ENCODE data around the gene PTPRM. TPM values are rescaled to one million over a fixed set of nuclear protein-coding genes. Genes with fewer than 3 reads are reported as not detected.

The PTPRM gene
- total and polyA plus RNA-seq, 2 donors (not counting 3 experiments of a cell fraction or from before 2014, with no cell fraction given) = 37.4 to 43.7 TPM

- Histone ChIP-seq H3K4me1 (ENCODE audit: control insufficient read depth, extremely low read depth, insufficient read depth, low read length) (peaks cover 3% of the 10 kb centered on the region), H3K4me2 (ENCODE audit: insufficient read depth, low read length) (no peak overlapping the region), H3K36me3 (ENCODE audit: control insufficient read depth in 2 of 2, extremely low read depth in 1 of 2, insufficient read depth in 2 of 2, low read length in 2 of 2) (no peaks in the 10 kb centered on the region), H3K4me3 (replicated peaks in 1 of 3; ENCODE audit: insufficient read depth in 1 of 3, low read depth in 1 of 3, low read length in 3 of 3) (no peak overlapping the region), H3K79me2 (ENCODE audit: control insufficient read depth, insufficient read depth, low read length) (no peaks in the 10 kb centered on the region), H2AFZ (ENCODE audit: low read depth, low read length) (peak overlapping the region; percentile 29), H3K27me3 (ENCODE audit: control insufficient read depth in 2 of 2, insufficient read depth in 2 of 2, low read length in 2 of 2) (no peaks in the 10 kb centered on the region), H4K20me1 (replicated peaks; ENCODE audit: control insufficient read depth, extremely low read depth, insufficient read depth, low read length) (no peaks in the 10 kb centered on the region), H3K9me3 (replicated peaks; ENCODE audit: control insufficient read depth, insufficient read depth, low read length) (no peaks in the 10 kb centered on the region), H3K9ac (replicated peaks; ENCODE audit: extremely low read depth, insufficient read depth, low read length) (no peak overlapping the region), H3K27ac (ENCODE audit: insufficient read depth, low read depth, low read length) (no peak overlapping the region), H3K9me1 (replicated peaks; ENCODE audit: control insufficient read depth, extremely low read depth, insufficient read depth, low read length) (no peaks in the 10 kb centered on the region)
- TF ChIP-seq EZH2 (IDR thresholded peaks at IDR 0.05; ENCODE audit: borderline replicate concordance, low read depth, low read length, severe bottlenecking) = no peak
- TF ChIP-seq FOS (IDR thresholded peaks at IDR 0.05; ENCODE audit: borderline replicate concordance, insufficient read depth, low read length) = no peak
- TF ChIP-seq POLR2AphosphoS5 (IDR thresholded peaks at IDR 0.05; ENCODE audit: insufficient read depth, low read depth, low read length) = no peak
- TF ChIP-seq POLR2A (IDR thresholded peaks at IDR 0.05; ENCODE audit: low read depth, low read length) = no peak
- TF ChIP-seq GATA2 (IDR thresholded peaks at IDR 0.05; ENCODE audit: insufficient read depth, insufficient read length, low read depth, low read length) = no peak
- no peak for TF ChIP-seq CTCF (IDR thresholded peaks at IDR 0.05; ENCODE audit: extremely low read depth in 1 of 2, insufficient read depth in 1 of 2, low read depth in 1 of 2, low read length in 2 of 2)
- dilution Hi-C loops (cut with MboI; ENCODE audit: extremely low pct_ligation_motif_present, low sequenced_read_pairs) = no loop called here
- ChIA-PET CTCF (no interaction called here), POLR2A (no interaction called here)
- no peak for DNase-seq (ENCODE audit: low read depth, low spot score)
- no peak for FAIRE-seq
- BruUV-seq (replicated peaks) = no TSS peak
- intact Hi-C loops (cut with micrococcal nuclease) = no loop called here
Measured at GRCh38 chr18:8034674-8035073, 467.6 kb downstream of the PTPRM start.

- no peaks in the 10 kb centered on the region for H3K79me2 ChIP-seq (ENCODE audit: control insufficient read depth, insufficient read depth, low read length)
- H3K9me1 ChIP-seq (replicated peaks; ENCODE audit: control insufficient read depth, extremely low read depth, insufficient read depth, low read length) = no peaks in the 10 kb centered on the region
- intact Hi-C loops (cut with micrococcal nuclease) = no loop called here
- dilution Hi-C loops (cut with MboI; ENCODE audit: extremely low pct_ligation_motif_present, low sequenced_read_pairs) = no loop called here
- no peak overlapping the region for H3K4me2 ChIP-seq (ENCODE audit: insufficient read depth, low read length)
- no peaks in the 10 kb centered on the region for H3K36me3 ChIP-seq (ENCODE audit: control insufficient read depth in 2 of 2, extremely low read depth in 1 of 2, insufficient read depth in 2 of 2, low read length in 2 of 2)
- H3K27me3 ChIP-seq (ENCODE audit: control insufficient read depth in 2 of 2, insufficient read depth in 2 of 2, low read length in 2 of 2) = no peaks in the 10 kb centered on the region
- POLR2A ChIA-PET = no interaction called here
- no TSS peak for BruUV-seq (replicated peaks)
- CTCF ChIA-PET = no interaction called here
- H3K4me1 ChIP-seq (ENCODE audit: control insufficient read depth, extremely low read depth, insufficient read depth, low read length) = peaks cover 3% of the 10 kb centered on the region
- no peak overlapping the region for H3K9ac ChIP-seq (replicated peaks; ENCODE audit: extremely low read depth, insufficient read depth, low read length)
- no peak overlapping the region for H2AFZ ChIP-seq (ENCODE audit: low read depth, low read length)
- no peaks in the 10 kb centered on the region for H4K20me1 ChIP-seq (replicated peaks; ENCODE audit: control insufficient read depth, extremely low read depth, insufficient read depth, low read length)
- DNase-seq (ENCODE audit: low read depth, low spot score) (no peak), FAIRE-seq (no peak)
- H3K27ac ChIP-seq (ENCODE audit: insufficient read depth, low read depth, low read length) = no peak overlapping the region
- H3K9me3 ChIP-seq (replicated peaks; ENCODE audit: control insufficient read depth, insufficient read depth, low read length) = no peaks in the 10 kb centered on the region
- H3K4me3 ChIP-seq (replicated peaks in 1 of 3; ENCODE audit: insufficient read depth in 1 of 3, low read depth in 1 of 3, low read length in 3 of 3) = no peak overlapping the region
- TF ChIP-seq JUN (IDR thresholded peaks at IDR 0.05; ENCODE audit: borderline replicate concordance, insufficient read depth, insufficient read length, low read depth) (no peak), CTCF (IDR thresholded peaks at IDR 0.05; ENCODE audit: extremely low read depth in 1 of 2, insufficient read depth in 1 of 2, low read depth in 1 of 2, low read length in 2 of 2) (no peak), POLR2A (IDR thresholded peaks at IDR 0.05; ENCODE audit: low read depth, low read length) (no peak), MAX (IDR thresholded peaks at IDR 0.05; ENCODE audit: insufficient read depth, insufficient read length) (no peak), EZH2 (IDR thresholded peaks at IDR 0.05; ENCODE audit: borderline replicate concordance, low read depth, low read length, severe bottlenecking) (no peak), POLR2AphosphoS5 (IDR thresholded peaks at IDR 0.05; ENCODE audit: insufficient read depth, low read depth, low read length) (no peak), GATA2 (IDR thresholded peaks at IDR 0.05; ENCODE audit: insufficient read depth, insufficient read length, low read depth, low read length) (no peak), MYC (IDR thresholded peaks at IDR 0.05; ENCODE audit: low read depth, low read length) (no peak)
Measured at GRCh38 chr18:8036551-8036950, 469.4 kb downstream of the PTPRM start.

Data from endothelial cell of umbilical vein (primary cell).